D721Med (cell line): ENCODE results near the gene CSRP2.

Experiments used
- DNase-seq: peaks from one replicate; pipeline ENCODE4 v3.0.0; 2011; ENCODE audit warnings: low spot score; ENCODE audit not compliant: insufficient read length
- FAIRE-seq: peaks from 2 replicates; lab custom pipeline; 2011; peaks lifted over from hg19 to GRCh38; lab: Jason Lieb, UNC
- CTCF ChIP-seq: IDR thresholded peaks from 2 replicates; pipeline ENCODE4 v1.5.1; 2012; ENCODE audit warnings: mild to moderate bottlenecking, control low read depth; ENCODE audit not compliant: insufficient read depth; ENCODE audit errors: missing control alignments

CSRP2 gene

GRCh38 chr12:76871742-76872141 lies 7.1 kb downstream of the CSRP2 start:
- FAIRE-seq (no peak), DNase-seq (no peak)
- no peak for TF ChIP-seq CTCF

- no peak for TF ChIP-seq CTCF
- FAIRE-seq: no peak
- no peak for DNase-seq
Measured at GRCh38 chr12:76871082-76871481, 7.7 kb downstream of the CSRP2 start.

GRCh38 chr12:76866726-76867125 lies 12.1 kb downstream of the CSRP2 start:
- TF ChIP-seq CTCF: no peak
- no peak for DNase-seq

GRCh38 chr12:76866151-76866567 lies 12.7 kb downstream of the CSRP2 start:
- DNase-seq: no peak
- no peak for FAIRE-seq

More at GRCh38 chr12:76866726-76867125, 12.1 kb downstream of the CSRP2 start:
- FAIRE-seq: peak; percentile 84

GRCh38 chr12:76864791-76865400 lies 13.9 kb downstream of the CSRP2 start:
- DNase-seq (no peak), FAIRE-seq (no peak)
- TF ChIP-seq CTCF: no peak

More at GRCh38 chr12:76866151-76866567, 12.7 kb downstream of the CSRP2 start:
- TF ChIP-seq CTCF: no peak

- DNase-seq (no peak), FAIRE-seq (no peak)
- TF ChIP-seq CTCF: no peak
Measured at GRCh38 chr12:76863837-76864236, 15.0 kb downstream of the CSRP2 start.

- TF ChIP-seq CTCF: no peak
- DNase-seq: no peak
- no peak for FAIRE-seq
Measured at GRCh38 chr12:76863005-76863670, 15.7 kb downstream of the CSRP2 start.
